CD4-positive, alpha-beta T cell treated with Interleukin-12 subunit alpha and Interleukin-12 subunit beta, for 1 hour (primary cell): ENCODE data around the gene USP20.
A peak's percentile ranks its signal among the peaks of the same experiment; 100 is the strongest.
"Not testable (repeated sequence)": the region's sequence is repeated elsewhere in the genome, so short reads cannot be mapped to it uniquely, and the experiment has no call there.

ENCODE experiments used
- DNase-seq: peaks from one replicate; pipeline ENCODE4 v3.0.0-alpha.2; 2020

USP20 gene

DNA sequence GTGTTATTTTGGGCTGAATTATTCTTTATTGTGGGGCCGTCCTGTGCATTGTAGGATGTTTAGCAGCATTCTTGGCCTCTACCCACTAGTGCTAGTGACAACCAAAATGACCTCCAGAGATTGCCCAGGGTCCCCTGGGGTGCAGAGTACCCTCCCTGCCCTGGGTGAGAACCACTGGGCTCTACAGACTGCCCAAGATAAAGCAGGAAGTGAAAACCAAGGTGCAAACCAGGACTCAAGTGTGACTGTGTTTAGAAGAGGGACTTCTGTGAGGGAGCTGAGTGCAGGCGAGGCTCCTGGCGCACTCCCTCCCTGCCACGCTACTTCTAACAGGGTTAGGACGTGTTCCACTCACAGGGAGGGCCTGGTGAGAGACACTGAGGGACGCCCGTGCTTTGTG, 41.6 kb downstream of the USP20 start:
- DNase-seq = no peak

- DNase-seq = no peak
Measured at GRCh38 chr9:129878291-129878690, 43.0 kb downstream of the USP20 start.

DNA sequence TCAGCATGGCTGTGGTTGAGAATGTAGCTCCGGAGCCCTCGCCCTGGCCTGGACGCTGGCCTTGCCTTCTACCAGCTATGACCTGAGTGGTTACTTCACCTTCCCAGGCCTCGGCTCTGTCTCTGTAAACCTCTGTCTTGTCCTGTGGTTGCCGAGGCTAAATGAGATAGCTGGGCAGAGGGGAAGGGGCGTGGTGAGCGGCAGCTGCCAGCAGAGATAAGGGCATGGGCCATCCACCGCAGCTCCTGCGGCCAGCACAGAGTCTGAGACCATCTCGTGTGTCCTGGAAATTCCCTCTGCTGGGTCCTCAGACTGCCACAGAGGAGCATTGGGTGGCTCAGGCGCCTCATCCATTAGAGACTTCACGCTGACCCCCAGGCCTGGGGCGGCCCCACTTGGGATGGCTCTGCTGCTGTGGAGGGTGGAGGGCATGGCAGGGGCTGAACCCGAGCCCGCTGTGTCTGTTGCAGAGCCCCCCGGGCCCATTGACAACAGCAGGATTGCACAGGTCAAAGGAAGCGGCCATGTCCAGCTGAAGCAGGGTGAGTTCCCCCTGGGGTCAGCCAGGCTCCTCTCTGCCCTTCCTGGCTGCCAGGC, 43.9 kb downstream of the USP20 start:
- no peak for DNase-seq

- no peak for DNase-seq
Measured at GRCh38 chr9:129879991-129880653, 44.9 kb downstream of the USP20 start.

GRCh38 chr9:129880654-129881546, 45.6 kb downstream of the USP20 start:
- DNase-seq = no peak

DNA sequence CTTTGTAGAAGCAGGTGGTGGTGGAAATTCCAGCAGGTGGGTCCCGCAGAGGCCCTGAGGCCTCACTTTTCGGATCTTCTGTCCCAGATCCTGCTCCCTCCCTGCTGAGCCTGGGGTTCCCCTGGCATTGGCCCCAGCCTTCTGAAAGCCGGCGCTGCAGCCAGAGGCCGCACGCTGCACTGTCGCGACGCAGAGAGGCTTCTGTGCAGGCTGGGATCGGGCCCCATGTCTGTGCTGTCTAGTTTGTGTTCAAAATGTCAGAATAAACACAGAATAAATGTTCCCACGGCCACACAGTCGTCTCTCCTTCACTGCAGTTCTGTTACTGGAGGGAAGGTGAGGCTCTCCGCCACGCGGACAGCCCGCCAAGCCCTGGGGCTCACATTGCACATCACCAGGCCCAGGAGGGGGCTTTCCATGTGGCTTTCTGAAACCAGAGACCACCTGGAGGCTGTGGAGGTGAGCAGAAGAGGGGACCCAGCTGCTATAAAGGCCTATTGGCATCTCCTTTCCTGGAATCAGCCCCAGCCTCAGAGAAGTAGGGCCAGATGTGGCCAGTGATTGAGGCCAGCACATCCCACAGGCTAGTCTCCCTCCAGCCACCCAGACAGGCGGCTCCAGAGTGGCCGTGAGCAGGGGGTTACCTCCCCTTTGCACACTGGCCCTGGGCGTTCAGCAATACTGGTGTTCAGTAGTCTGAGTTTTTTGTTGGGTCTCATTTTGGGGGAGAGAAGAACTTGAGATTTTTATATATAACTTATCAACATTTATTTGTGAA, 46.5 kb downstream of the USP20 start:
- no peak for DNase-seq

- DNase-seq = peak; percentile 95
Measured at GRCh38 chr9:129884220-129885017, 49.2 kb downstream of the USP20 start.

GRCh38 chr9:129885018-129885669, 49.9 kb downstream of the USP20 start:
- DNase-seq = peak; percentile 44

DNA sequence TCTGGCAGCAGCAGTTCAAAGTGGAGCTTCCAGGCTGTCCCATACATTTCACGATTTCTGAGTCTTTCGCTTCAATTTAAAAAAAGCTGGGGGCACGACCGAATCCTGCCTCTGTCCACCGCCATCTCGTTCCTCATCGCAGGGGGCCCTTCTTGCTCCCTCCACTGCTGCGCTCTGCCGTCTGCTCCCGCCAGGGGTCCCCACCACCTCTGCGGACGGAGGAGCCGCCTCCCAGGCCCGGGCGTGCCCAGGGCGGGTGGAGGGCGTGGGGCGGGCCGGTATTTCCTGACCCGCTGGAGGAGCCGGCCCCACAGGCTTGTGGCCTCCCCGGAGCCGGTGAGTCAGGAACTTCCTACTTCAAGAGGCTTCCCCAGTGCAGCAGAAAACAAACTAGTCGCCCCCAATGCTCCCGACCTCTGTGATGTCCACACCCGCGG, 50.4 kb downstream of the USP20 start:
- peak; percentile 91 for DNase-seq

- peak; percentile 70 for DNase-seq
Measured at GRCh38 chr9:129886226-129887174, 51.2 kb downstream of the USP20 start.

- DNase-seq = peak; percentile 82
Measured at GRCh38 chr9:129887334-129888292, 52.4 kb downstream of the USP20 start.

- peak; percentile 94 for DNase-seq
Measured at GRCh38 chr9:129888293-129889121, 53.2 kb downstream of the USP20 start.

GRCh38 chr9:129889122-129889940, 54.1 kb downstream of the USP20 start:
- peak; percentile 47 for DNase-seq

- DNase-seq = peak; percentile 77
Measured at GRCh38 chr9:129889941-129890717, 54.9 kb downstream of the USP20 start.

GRCh38 chr9:129890718-129891299, 55.6 kb downstream of the USP20 start:
- not testable (repeated sequence) for DNase-seq

DNA sequence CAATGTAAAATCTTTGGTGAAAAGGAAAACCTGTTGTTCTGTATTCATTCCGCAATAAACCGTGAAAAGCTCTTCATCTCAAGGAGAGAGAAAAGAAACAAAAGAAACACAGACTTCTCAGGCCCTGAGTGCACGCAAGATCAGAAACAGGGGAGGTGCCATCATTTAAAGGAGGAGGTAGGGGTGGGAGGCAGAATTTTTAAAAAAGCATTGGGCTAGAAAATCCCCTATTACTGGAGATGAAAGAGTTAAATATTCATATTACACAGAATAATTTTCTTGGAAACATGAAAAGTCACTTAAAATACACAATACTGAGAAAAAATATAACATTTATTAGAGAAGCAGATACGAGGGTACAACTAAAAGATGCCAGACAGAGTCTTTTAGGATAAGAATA, 56.3 kb downstream of the USP20 start:
- peak; percentile 35 for DNase-seq
